T-helper 17 cell (primary cell): ENCODE data around the gene YWHAH. TPM values are rescaled to one million over a fixed set of nuclear protein-coding genes. Genes with fewer than 3 reads are reported as not detected.

ENCODE experiments used
- ATAC-seq: fragments of 150-1000 bp; cut with Tn5 transposase; 2 replicates; pipeline ENCODE4 v1.10.0; 2021; ENCODE audit warnings: mild to moderate bottlenecking, moderate library complexity
- DNase-seq, 3 donors: peaks; one replicate each; pipeline versions ENCODE4 v3.0.0 to v3.0.0-alpha.2; 2020 to 2021
- H3K9me3 ChIP-seq: one replicate; pipeline ENCODE4 v1.7.0; 2013; ENCODE audit warnings: low read length, mild to moderate bottlenecking; ENCODE audit not compliant: control insufficient read depth, poor library complexity, severe bottlenecking
- H3K27ac Mint-ChIP-seq: one replicate; pipeline ENCODE4 v1.8.0; 2022; ENCODE audit warnings: mild to moderate bottlenecking, moderate library complexity, mixed read lengths
- H3K27me3 Mint-ChIP-seq: one replicate; pipeline ENCODE4 v1.8.0; 2022; ENCODE audit warnings: mixed read lengths
- H3K36me3 Mint-ChIP-seq: one replicate; pipeline ENCODE4 v1.8.0; 2022; ENCODE audit warnings: low read depth, mixed read lengths
- H3K4me1 Mint-ChIP-seq: one replicate; pipeline ENCODE4 v1.8.0; 2022; ENCODE audit warnings: mild to moderate bottlenecking, mixed read lengths
- H3K4me3 Mint-ChIP-seq: one replicate; pipeline ENCODE4 v1.8.0; 2022; ENCODE audit warnings: mild to moderate bottlenecking, moderate library complexity, mixed read lengths
- total RNA-seq, 4 donors: library from RNA in 2 of 4; stranded (reverse) in 2 of 4; gene quantifications; one replicate each; pipeline ENCODE4 v1.2.3 and lab custom pipeline; 2022 to 2026

YWHAH gene
- total RNA-seq, 2 donors from 2014 or later, result 84.2 to 114 TPM

DNA sequence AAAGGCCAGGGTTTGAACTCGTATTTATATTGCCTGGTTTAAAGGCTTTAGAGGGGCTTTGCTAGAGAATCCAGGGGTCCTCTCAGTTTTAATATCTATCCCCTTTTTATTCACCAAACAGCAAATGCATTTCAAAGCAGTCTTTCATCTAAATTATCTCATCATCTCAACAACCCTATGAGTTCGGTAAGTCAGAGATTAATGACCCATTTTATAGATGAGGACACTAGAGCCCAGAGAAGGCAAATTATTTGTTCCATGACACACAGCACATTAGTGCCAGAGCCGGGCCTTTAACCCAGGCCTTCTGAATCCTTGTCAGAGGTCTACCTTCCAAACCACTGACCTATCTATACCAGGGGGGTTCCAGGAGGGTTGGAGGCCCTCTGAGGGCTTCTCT is 16.8 kb upstream of the YWHAH start:
- ATAC-seq (no peak), DNase-seq (no peak)
- no peaks in the 10 kb centered on the region for H3K9me3 ChIP-seq
- Mint-ChIP-seq H3K4me3 (no peak overlapping the region), H3K36me3 (peaks cover 2% of the 10 kb centered on the region), H3K4me1 (peaks cover 11% of the 10 kb centered on the region), H3K27ac (no peak overlapping the region), H3K27me3 (peaks cover 31% of the 10 kb centered on the region)

DNA sequence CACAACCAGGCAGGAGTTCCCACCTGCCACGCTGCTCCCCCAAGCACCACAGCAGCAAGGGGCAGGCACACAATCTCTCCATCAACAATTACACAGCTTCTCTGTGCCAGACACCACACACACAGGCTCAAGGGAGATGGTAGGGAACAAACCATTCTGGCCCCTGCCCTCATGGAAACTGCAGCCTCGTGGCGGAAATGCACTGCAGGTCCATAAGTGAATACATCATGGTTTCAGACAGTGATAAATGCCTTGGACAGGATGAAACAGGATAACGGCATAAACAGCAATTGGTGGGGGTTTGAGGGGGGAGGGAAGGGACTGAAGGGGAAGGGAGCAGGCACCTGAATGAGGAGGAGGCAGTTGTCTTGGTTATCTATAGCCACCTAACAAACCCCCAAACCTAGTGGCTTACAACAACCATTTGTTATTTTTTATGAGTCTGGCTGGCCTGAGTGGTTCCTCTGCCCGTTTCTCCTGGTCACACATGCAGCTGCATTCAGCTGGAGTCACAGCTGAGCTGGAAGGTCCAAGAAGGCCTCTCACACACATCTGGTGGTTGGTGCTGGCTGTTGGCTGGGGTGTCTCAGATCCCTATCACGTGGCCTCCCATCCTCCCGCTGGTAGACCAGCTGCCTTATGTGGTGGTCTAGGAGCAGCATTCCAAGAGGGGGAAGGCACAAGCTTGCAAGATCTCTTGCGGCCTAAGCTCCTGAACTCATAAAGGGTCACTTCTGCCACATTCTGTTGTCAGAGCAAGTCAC is 15.0 kb upstream of the YWHAH start:
- H3K4me3 Mint-ChIP-seq, result no peak overlapping the region
- peaks cover 2% of the 10 kb centered on the region for H3K36me3 Mint-ChIP-seq
- peaks cover 5% of the 10 kb centered on the region for H3K4me1 Mint-ChIP-seq
- no peak for DNase-seq
- H3K27ac Mint-ChIP-seq, result no peak overlapping the region
- ATAC-seq, result no peak
- peaks cover 23% of the 10 kb centered on the region for H3K27me3 Mint-ChIP-seq
- H3K9me3 ChIP-seq, result no peaks in the 10 kb centered on the region

DNA sequence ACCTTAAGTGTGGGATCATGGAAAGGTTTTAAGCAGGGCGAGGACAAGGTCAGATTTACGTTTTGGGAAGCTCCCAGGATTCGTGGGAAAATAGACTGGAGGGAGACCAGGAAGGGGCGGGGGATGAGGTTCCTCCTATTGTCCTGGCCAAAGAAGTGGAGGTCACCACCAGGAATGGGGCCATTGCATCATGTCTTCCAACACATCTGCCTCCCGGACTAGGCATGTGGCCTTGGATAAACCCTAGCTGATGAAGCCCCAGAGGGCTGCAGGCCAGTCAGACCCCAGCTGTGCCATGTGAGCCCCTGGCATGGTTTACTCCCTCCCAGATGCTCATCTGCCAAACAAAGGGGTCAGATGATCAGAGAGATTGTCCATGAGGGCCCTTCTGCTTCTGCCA is 11.5 kb upstream of the YWHAH start:
- no peaks in the 10 kb centered on the region for H3K9me3 ChIP-seq
- no peak overlapping the region for H3K27ac Mint-ChIP-seq
- no peak for DNase-seq
- H3K27me3 Mint-ChIP-seq, result peaks cover 10% of the 10 kb centered on the region
- no peak overlapping the region for H3K4me3 Mint-ChIP-seq
- no peak for ATAC-seq
- no peaks in the 10 kb centered on the region for H3K36me3 Mint-ChIP-seq
- peaks cover 7% of the 10 kb centered on the region for H3K4me1 Mint-ChIP-seq

DNA sequence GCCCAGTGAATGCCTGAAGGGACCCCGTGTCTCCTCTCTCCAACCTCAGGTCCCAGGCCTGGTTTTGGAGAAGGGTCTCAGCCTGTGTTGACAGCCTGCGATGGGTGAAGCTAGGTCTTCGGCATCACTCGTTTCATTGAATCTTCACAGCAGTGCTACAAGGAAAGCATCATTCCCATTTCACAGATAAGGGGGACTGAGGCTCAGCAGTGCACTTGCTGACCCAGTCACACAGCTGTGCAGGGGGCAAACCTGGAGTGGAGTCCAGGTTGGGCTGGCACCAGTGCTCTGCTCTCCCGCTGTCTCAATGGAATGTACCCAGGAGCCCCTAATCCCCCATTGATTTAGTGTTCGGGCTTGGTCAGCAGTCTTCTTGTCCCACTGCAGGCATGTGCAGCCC is 10.9 kb upstream of the YWHAH start:
- Mint-ChIP-seq H3K27me3 (peaks cover 10% of the 10 kb centered on the region), H3K4me1 (peaks cover 7% of the 10 kb centered on the region), H3K36me3 (no peaks in the 10 kb centered on the region), H3K4me3 (no peak overlapping the region), H3K27ac (no peak overlapping the region)
- H3K9me3 ChIP-seq, result no peaks in the 10 kb centered on the region
- DNase-seq (no peak), ATAC-seq (no peak)

DNA sequence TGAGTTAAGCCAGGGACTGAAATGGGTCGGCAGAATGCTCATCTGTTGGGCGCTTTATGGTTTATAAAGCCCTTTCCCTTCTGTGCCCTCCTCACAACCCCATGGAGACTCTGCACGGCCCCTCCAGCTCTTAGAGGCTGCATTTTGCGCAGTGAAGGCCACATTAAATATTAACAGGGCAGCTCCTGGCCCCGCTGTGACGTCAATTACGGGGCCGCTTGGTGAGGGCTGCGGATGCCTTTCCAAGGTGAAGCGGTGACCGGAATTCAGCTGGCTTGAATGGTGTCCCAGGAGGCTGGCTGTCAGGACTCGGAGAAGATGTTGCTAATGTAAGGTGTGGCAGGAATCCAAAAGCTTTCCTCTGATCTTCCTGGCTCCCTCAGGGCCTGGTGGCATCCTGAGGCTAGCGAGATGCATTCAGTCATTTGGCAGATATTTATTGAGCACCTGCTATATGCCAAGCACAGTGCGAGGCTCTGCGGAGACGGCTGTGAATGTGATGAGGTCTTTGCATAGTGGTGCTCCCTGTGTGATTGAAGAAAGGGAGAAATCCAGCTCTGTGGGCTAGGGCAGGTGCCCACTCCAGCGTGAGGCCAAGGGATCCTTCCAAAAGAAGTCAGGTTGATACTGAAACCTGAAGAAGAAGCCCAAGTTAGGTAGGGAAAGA is 10.4 kb upstream of the YWHAH start:
- H3K4me3 Mint-ChIP-seq, result no peak overlapping the region
- H3K4me1 Mint-ChIP-seq, result peaks cover 7% of the 10 kb centered on the region
- H3K9me3 ChIP-seq, result no peaks in the 10 kb centered on the region
- peaks cover 10% of the 10 kb centered on the region for H3K27me3 Mint-ChIP-seq
- no peak for ATAC-seq
- no peak for DNase-seq
- no peak overlapping the region for H3K27ac Mint-ChIP-seq
- H3K36me3 Mint-ChIP-seq, result no peaks in the 10 kb centered on the region

DNA sequence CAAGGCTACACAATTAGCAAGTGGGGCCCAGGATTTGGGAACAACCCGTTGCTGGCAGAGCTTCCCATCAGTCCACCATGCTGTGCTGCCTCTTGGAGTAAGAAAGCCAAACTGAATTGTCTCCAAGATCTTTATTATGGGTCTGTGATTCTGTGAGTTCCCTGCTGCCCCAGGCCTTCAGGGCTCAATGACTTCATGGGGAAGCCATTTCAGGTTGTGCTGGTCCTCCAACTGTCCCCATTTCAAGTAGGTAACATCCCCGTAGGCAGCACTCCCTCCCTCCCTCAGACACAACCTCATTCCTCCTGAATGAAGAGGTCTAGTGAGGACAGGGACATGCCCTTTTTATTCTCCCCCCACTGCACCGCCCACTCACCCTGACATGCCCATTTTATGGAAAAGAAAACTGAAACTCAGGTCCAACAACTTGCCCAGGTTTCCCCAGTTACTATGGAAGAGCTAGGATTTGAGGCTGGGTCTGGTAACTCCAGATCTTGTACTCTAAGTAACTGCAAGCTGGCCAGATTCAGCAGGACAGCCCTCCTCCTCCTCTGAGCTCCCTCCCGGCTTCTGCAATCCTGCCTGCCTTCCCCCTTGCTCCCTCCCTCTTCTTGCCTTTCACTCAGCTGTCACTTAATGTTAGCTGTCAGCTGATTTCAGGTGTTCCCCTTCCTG is 8.2 kb upstream of the YWHAH start:
- H3K9me3 ChIP-seq, result no peaks in the 10 kb centered on the region
- Mint-ChIP-seq H3K4me1 (peaks cover 5% of the 10 kb centered on the region), H3K36me3 (no peaks in the 10 kb centered on the region), H3K4me3 (no peak overlapping the region), H3K27ac (no peak overlapping the region), H3K27me3 (peaks cover 10% of the 10 kb centered on the region)
- DNase-seq (no peak), ATAC-seq (no peak)

DNA sequence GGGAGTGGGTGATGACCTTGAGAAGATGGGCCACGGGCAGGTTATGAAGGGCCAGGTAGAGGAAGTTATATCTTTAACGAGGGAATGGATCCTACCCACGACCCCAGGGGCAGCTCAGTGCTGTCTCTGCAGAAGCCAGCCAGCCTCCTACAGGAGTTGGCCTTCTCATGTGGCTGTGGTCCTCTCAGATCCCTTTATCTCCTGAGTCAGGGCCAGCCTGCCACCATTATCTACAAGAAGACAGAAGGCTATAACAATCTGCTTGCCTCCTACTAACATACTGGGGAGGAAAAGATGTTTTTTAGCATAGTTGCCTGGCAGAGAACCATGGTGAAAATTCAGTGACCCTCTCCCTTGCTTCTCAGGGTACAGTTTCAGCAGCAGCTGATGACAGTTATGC is 7.0 kb upstream of the YWHAH start:
- no peak for ATAC-seq
- Mint-ChIP-seq H3K27ac (no peak overlapping the region), H3K27me3 (peaks cover 4% of the 10 kb centered on the region), H3K4me1 (peaks cover 6% of the 10 kb centered on the region), H3K36me3 (no peaks in the 10 kb centered on the region), H3K4me3 (no peak overlapping the region)
- no peak for DNase-seq
- no peaks in the 10 kb centered on the region for H3K9me3 ChIP-seq

DNA sequence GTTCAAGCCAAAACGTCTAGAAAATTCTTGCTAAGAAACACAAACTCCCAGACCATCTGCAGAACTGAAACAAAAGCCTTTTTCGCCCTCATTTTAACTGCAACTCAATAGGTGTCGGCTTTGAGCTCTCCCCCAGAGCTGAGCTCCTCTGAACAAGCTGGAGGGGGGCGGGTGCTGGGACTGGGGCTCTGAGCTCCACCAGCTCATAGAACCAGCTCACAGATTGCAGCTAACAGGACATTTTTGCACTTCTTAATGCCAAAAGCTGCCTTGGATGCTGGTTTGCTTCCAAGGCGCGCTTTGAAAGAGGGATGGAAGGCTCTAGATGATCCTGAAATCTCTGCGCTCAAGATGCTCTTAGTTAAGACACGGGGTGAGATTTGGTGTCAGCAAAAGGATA is 6.0 kb upstream of the YWHAH start:
- H3K4me3 Mint-ChIP-seq, result no peak overlapping the region
- H3K9me3 ChIP-seq, result no peaks in the 10 kb centered on the region
- no peak overlapping the region for H3K27ac Mint-ChIP-seq
- peaks cover 10% of the 10 kb centered on the region for H3K4me1 Mint-ChIP-seq
- H3K36me3 Mint-ChIP-seq, result no peaks in the 10 kb centered on the region
- no peak for ATAC-seq
- no peak for DNase-seq
- peaks cover 4% of the 10 kb centered on the region for H3K27me3 Mint-ChIP-seq

DNA sequence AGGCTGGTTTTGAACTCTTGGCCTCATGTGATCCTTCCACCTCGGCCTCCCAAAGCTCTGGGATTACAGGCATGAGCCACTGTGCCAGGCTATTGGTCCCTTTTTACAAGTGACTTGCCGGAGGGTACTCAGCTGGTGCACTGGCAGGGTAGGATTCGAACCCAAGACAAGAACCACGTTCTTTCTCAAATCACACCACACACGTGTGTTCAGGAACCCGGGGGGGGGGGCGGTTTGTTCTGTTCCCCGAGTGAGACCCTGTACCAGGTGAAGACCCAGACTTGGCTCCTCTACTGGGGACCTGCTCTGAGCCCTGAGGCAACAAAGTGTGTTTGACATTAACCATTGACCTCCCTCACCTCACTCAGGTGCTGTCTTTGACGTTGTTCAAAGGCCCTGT is 3.8 kb upstream of the YWHAH start:
- DNase-seq (no peak), ATAC-seq (no peak)
- Mint-ChIP-seq H3K4me1 (peaks cover 10% of the 10 kb centered on the region), H3K27me3 (no peaks in the 10 kb centered on the region), H3K4me3 (no peak overlapping the region), H3K27ac (no peak overlapping the region), H3K36me3 (no peaks in the 10 kb centered on the region)
- H3K9me3 ChIP-seq, result no peaks in the 10 kb centered on the region

DNA sequence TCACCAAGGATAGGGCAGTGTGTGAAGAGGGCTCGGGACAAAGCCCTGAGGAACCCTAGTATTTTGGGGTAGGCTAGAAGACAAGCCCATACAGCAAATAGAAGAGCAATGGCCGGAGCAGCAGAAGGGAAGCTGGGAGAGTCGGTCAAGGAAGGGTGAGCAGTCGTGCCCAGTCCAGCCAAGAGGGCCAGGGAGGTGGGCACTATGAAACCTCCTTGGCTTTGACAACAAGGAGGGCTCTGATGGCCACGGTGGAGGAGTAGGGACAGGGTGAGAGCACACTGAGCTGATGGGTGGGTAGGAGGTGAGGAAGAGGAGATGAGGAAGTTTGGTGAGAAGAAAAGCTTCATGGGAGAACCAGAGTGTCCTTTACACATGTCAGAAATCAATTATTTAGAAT is 2.2 kb upstream of the YWHAH start:
- peak overlapping the region; percentile 83 for H3K4me3 Mint-ChIP-seq
- DNase-seq (no peak), ATAC-seq (no peak)
- H3K4me1 Mint-ChIP-seq, result peaks cover 10% of the 10 kb centered on the region
- no peaks in the 10 kb centered on the region for H3K27me3 Mint-ChIP-seq
- H3K36me3 Mint-ChIP-seq, result no peaks in the 10 kb centered on the region
- H3K27ac Mint-ChIP-seq, result peak overlapping the region; percentile 85
- H3K9me3 ChIP-seq, result no peaks in the 10 kb centered on the region

DNA sequence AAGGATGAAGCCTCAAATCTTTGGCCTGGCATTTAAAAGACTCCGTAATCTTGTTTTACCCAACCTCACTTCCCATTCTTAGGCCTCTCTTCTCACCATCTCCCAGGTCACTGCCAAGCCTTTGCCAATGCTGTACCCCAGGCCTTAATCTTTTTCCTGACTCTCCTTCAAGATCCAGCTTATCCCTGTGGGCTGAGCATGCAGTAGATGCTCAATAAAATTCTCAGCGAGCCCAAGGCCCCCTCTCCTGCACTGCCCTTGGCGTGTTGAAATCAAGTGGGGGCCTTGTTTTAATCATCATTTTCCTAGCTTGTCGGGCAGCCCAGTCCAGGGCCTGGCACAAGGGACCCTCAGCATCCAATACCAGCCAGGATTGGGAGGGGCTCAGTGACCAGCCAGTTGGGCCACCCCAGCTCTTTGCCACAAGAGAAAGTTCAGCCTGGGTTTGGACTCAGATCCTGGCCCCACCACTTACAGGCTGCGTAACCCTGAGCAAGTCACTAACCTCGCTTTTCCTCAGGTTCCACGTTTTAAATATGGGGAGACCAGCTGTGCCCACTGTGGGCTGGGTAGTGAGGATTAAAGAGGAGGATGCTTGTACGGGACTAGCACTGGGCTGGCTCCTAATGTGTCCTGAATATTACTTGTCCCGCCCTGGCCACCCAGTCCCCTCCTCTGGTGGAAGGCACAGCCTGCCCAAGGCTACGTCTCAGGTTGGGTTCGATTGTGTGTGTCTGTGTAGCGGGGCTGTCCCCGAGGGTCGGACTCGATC is 943 bp upstream of the YWHAH start:
- Mint-ChIP-seq H3K27me3 (no peaks in the 10 kb centered on the region), H3K4me1 (peaks cover 18% of the 10 kb centered on the region), H3K27ac (peak overlapping the region; percentile 85), H3K36me3 (no peaks in the 10 kb centered on the region), H3K4me3 (peak overlapping the region; percentile 36)
- H3K9me3 ChIP-seq, result no peaks in the 10 kb centered on the region
- ATAC-seq (no peak), DNase-seq (no peak)

DNA sequence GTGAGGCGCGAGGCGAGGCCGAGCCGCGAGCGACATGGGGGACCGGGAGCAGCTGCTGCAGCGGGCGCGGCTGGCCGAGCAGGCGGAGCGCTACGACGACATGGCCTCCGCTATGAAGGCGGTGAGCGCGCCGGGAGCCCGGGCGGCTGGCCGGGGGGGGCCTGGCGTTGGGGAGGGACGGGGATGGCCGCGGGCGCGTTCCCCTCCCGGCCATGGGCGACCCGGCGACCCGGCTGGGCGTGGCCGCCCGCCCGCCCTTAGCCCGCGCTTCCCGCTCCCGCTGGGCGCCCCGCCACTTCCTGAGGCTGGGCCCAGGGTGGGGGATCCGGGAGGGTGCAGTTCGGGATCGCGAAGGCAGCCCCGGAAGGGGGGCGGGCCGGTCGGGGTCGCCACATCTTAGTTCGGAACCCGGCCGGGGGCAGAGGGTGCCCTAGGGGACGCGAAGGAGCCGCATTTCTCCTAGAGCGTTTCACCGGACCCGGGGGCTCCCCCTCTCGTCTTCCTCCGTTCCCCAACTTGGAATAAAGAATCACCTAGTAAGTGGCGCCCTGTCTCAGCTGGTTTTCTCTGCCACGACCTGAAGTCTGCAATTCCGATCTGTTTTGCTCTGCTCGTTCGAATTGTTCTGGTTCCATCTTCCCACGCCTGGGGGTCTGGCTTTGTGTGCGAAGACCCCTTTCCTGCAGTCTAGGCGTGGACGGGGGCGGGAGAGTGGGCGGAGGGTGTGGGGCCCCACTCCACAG is 536 bp downstream of the YWHAH start:
- no peaks in the 10 kb centered on the region for H3K9me3 ChIP-seq
- peak; percentile 21 to 44 (median 40) for DNase-seq
- Mint-ChIP-seq H3K27me3 (no peaks in the 10 kb centered on the region), H3K4me3 (no peak overlapping the region), H3K36me3 (no peaks in the 10 kb centered on the region), H3K4me1 (peaks cover 18% of the 10 kb centered on the region), H3K27ac (no peak overlapping the region)
- ATAC-seq, result peak; percentile 36
